Mucosa of gallbladder (tissue), 1 donor: ENCODE data around the gene NKAIN2. TPM values are rescaled to one million over a fixed set of nuclear protein-coding genes. Genes with fewer than 3 reads are reported as not detected.
"Not testable (repeated sequence)": the region's sequence is repeated elsewhere in the genome, so short reads cannot be mapped to it uniquely, and the experiment has no call there.

Source experiments
- DNase-seq: peaks from one replicate; pipeline ENCODE4 v3.0.0-alpha.2; 2020; ENCODE audit warnings: low spot score
- total RNA-seq: library from RNA; stranded (reverse); gene quantifications from one replicate; pipeline ENCODE4 v1.2.1, GENCODE V29; 2021
- donor health status: DM: no; HTN: no; CAD: no.

Gene NKAIN2
- total RNA-seq, 1 donor from 2014 or later, result 0.29 TPM

GRCh38 chr6:124433387-124434160 is 629.9 kb downstream of the NKAIN2 start:
- no peak for DNase-seq

GRCh38 chr6:124434421-124434820 is 630.8 kb downstream of the NKAIN2 start:
- DNase-seq, result no peak

- DNase-seq, result no peak
Measured at GRCh38 chr6:124436803-124437202, 633.1 kb downstream of the NKAIN2 start.

GRCh38 chr6:124438546-124439065 is 634.9 kb downstream of the NKAIN2 start:
- no peak for DNase-seq

GRCh38 chr6:124441450-124441849 is 637.8 kb downstream of the NKAIN2 start:
- DNase-seq, result no peak

GRCh38 chr6:124443541-124443940 is 639.9 kb downstream of the NKAIN2 start:
- no peak for DNase-seq

- no peak for DNase-seq
Measured at GRCh38 chr6:124445581-124445980, 641.9 kb downstream of the NKAIN2 start.

- DNase-seq, result no peak
Measured at GRCh38 chr6:124446961-124447360, 643.3 kb downstream of the NKAIN2 start.

- no peak for DNase-seq
Measured at GRCh38 chr6:124459268-124459667, 655.6 kb downstream of the NKAIN2 start.

- no peak for DNase-seq
Measured at GRCh38 chr6:124462750-124463149, 659.1 kb downstream of the NKAIN2 start.

- no peak for DNase-seq
Measured at GRCh38 chr6:124463271-124463670, 659.6 kb downstream of the NKAIN2 start.

GRCh38 chr6:124464600-124464999 is 660.9 kb downstream of the NKAIN2 start:
- DNase-seq, result not testable (repeated sequence)

GRCh38 chr6:124466949-124467348 is 663.3 kb downstream of the NKAIN2 start:
- DNase-seq, result no peak

- DNase-seq, result no peak
Measured at GRCh38 chr6:124467366-124467765, 663.7 kb downstream of the NKAIN2 start.

GRCh38 chr6:124470803-124471202 is 667.1 kb downstream of the NKAIN2 start:
- DNase-seq, result no peak

- DNase-seq, result no peak
Measured at GRCh38 chr6:124475176-124475575, 671.5 kb downstream of the NKAIN2 start.

- no peak for DNase-seq
Measured at GRCh38 chr6:124478906-124479305, 675.2 kb downstream of the NKAIN2 start.

GRCh38 chr6:124479991-124480430 is 676.3 kb downstream of the NKAIN2 start:
- DNase-seq, result no peak

- DNase-seq, result no peak
Measured at GRCh38 chr6:124482071-124482491, 678.4 kb downstream of the NKAIN2 start.

GRCh38 chr6:124487623-124488431 is 684.2 kb downstream of the NKAIN2 start:
- no peak for DNase-seq

- DNase-seq, result no peak
Measured at GRCh38 chr6:124490122-124490521, 686.5 kb downstream of the NKAIN2 start.

GRCh38 chr6:124493259-124493658 is 689.6 kb downstream of the NKAIN2 start:
- no peak for DNase-seq
